ENCODE results near the gene KRTAP10-11. TPM values are rescaled to one million over a fixed set of nuclear protein-coding genes. Genes with fewer than 3 reads are reported as not detected.
"Not testable (repeated sequence)": the region's sequence is repeated elsewhere in the genome, so short reads cannot be mapped to it uniquely, and the experiment has no call there.

Gene KRTAP10-11
- total RNA-seq, 5 donors from 2014 or later (not counting 1 experiment from before 2014, with no cell fraction given): not detected

DNA sequence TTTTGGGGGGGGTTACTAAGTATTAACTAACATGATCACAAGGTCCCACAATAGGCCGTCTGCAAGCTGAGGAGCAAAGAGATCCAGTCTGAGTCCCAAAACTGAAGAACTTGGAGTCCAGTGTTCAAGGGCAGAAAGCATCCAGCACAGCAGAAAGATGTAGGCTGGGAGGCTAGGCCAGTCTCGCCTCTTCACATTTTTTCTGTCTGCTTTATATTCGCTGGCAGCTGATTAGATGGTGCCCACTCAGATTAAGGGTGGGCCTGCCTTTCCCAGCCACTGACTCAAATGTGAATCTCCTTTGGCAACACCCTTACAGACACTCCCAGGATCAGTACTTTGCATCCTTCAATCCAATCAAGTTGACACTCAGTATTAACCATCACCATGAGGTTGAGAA is 43.5 kb downstream of the KRTAP10-11 start:
- ATAC-seq (replicated peaks in 1 of 4); H3K4me3 Mint-ChIP-seq; DNase-seq; H3K4me3 ChIP-seq (ENCODE audit: control insufficient read depth in 1 of 2, extremely low read depth in 1 of 2, low read length in 1 of 2); H3K36me3 Mint-ChIP-seq; H3K27ac ChIP-seq (ENCODE audit: low read length); H3K4me1 ChIP-seq (ENCODE audit: control insufficient read depth in 1 of 2, extremely low read depth in 1 of 2, insufficient read depth in 2 of 2, low read length in 2 of 2); CTCF ChIA-PET; H3K36me3 ChIP-seq (ENCODE audit: control insufficient read depth in 2 of 2, extremely low read depth in 1 of 2, insufficient read depth in 1 of 2, low read length in 1 of 2); H3K27ac Mint-ChIP-seq; H3K9me3 ChIP-seq; POLR2A ChIA-PET: not testable (repeated sequence)
- H3K27me3 ChIP-seq (replicated peaks in 1 of 2; ENCODE audit: control insufficient read depth in 2 of 2, extremely low read depth in 1 of 2, insufficient read depth in 2 of 2, low read length in 1 of 2): peaks cover 0 to 23% of the 10 kb centered on the region in 2 experiments
- peaks cover 17 to 22% (median 18%) of the 10 kb centered on the region in 3 donors for H3K4me1 Mint-ChIP-seq
- peaks cover 10 to 17% of the 10 kb centered on the region in 2 donors for H3K27me3 Mint-ChIP-seq
- H3K9me3 Mint-ChIP-seq: peaks cover 6 to 22% (median 14%) of the 10 kb centered on the region in 3 donors
- 85% methylated on average over 2 of the region's 3 CpGs for WGBS (ENCODE audit: insufficient coverage)

- Histone ChIP-seq H3K36me3 (ENCODE audit: control insufficient read depth in 2 of 2, extremely low read depth in 1 of 2, insufficient read depth in 1 of 2, low read length in 1 of 2) (no peaks in the 10 kb centered on the region), H3K4me3 (ENCODE audit: control insufficient read depth in 1 of 2, extremely low read depth in 1 of 2, low read length in 1 of 2) (no peak overlapping the region), H3K27me3 (replicated peaks in 1 of 2; ENCODE audit: control insufficient read depth in 2 of 2, extremely low read depth in 1 of 2, insufficient read depth in 2 of 2, low read length in 1 of 2) (peaks cover 0 to 22% of the 10 kb centered on the region in 2 experiments), H3K4me1 (ENCODE audit: control insufficient read depth in 1 of 2, extremely low read depth in 1 of 2, insufficient read depth in 2 of 2, low read length in 2 of 2) (peaks cover 0 to 3% of the 10 kb centered on the region in 2 experiments), H3K27ac (ENCODE audit: low read length) (no peak overlapping the region), H3K9me3 (peaks cover 2% of the 10 kb centered on the region)
- peaks cover 6 to 19% of the 10 kb centered on the region in 2 donors for H3K27me3 Mint-ChIP-seq
- ChIA-PET CTCF (interaction anchor here in 1 of 2 donors (1.0 kb wide), 1 partner anchor 34 kb away, joined by 4 read pairs; the partner anchor contains the start of gene KRTAP12-3), POLR2A (interaction anchor here in 1 of 2 donors (0.6 kb wide), 1 partner anchor 93 kb away, joined by 12 read pairs; no protein-coding TSS in a partner anchor)
- H3K36me3 Mint-ChIP-seq: no peaks in the 10 kb centered on the region
- H3K4me1 Mint-ChIP-seq: peaks cover 18 to 23% (median 18%) of the 10 kb centered on the region in 3 donors
- peaks cover 6 to 22% (median 14%) of the 10 kb centered on the region in 3 donors for H3K9me3 Mint-ChIP-seq
- WGBS (ENCODE audit: insufficient coverage): no CpG with 5 or more reads among the region's 2 CpGs
- DNase-seq: no peak
- peak overlapping the region in 1 of 2 donors; percentile 16 for H3K27ac Mint-ChIP-seq
- ATAC-seq (replicated peaks in 1 of 4): peak in 1 of 4 experiments; percentile 51
- H3K4me3 Mint-ChIP-seq: no peak overlapping the region
Observed at GRCh38 chr21:44691686-44692085, 45.5 kb downstream of the KRTAP10-11 start.

DNA sequence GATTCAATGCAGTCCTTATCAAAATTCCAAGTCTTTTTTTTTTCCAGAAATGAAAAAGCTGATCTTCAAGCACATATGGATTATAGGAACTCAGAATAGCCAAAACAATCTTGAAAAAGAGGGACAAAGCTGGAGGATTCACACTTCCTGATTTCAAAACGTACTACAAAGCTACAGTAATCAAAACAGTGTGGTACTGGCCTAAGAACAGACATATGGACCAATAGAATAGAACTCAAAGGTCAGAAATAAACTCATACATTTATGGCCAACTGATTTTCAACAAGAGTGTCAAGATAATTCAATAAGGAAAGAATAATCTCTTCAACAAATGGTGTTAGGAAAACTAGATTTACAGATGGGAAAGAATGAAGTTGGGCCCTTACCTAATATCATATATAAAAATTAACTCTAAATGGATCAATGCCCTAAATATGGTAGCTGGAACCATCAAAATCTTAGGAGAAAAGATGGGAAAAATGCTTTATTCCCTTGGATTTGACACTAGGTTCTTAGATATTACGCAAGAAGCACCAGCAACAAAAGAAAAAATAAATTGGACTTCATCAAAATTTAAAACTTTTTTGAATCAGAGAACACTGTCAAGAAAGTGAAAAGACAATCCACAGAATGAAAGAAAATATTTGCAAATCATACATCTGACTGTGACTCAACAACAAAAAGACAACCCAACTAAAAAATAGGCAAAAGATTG is 46.7 kb downstream of the KRTAP10-11 start:
- Histone ChIP-seq H3K4me1 (ENCODE audit: control insufficient read depth in 1 of 2, extremely low read depth in 1 of 2, insufficient read depth in 2 of 2, low read length in 2 of 2) (peaks cover 0 to 3% of the 10 kb centered on the region in 2 experiments), H3K36me3 (ENCODE audit: control insufficient read depth in 2 of 2, extremely low read depth in 1 of 2, insufficient read depth in 1 of 2, low read length in 1 of 2) (no peaks in the 10 kb centered on the region), H3K27ac (ENCODE audit: low read length) (no peak overlapping the region), H3K27me3 (replicated peaks in 1 of 2; ENCODE audit: control insufficient read depth in 2 of 2, extremely low read depth in 1 of 2, insufficient read depth in 2 of 2, low read length in 1 of 2) (peaks cover 0 to 23% of the 10 kb centered on the region in 2 experiments), H3K4me3 (ENCODE audit: control insufficient read depth in 1 of 2, extremely low read depth in 1 of 2, low read length in 1 of 2) (no peak overlapping the region), H3K9me3 (peaks cover 2% of the 10 kb centered on the region)
- Mint-ChIP-seq H3K36me3 (no peaks in the 10 kb centered on the region), H3K27me3 (peaks cover 18 to 22% of the 10 kb centered on the region in 2 donors), H3K27ac (no peak overlapping the region), H3K4me3 (no peak overlapping the region), H3K4me1 (peaks cover 18 to 24% (median 19%) of the 10 kb centered on the region in 3 donors), H3K9me3 (peaks cover 6 to 22% (median 14%) of the 10 kb centered on the region in 3 donors)
- ChIA-PET CTCF (no interaction called here), POLR2A (no interaction called here)
- no peak for ATAC-seq (replicated peaks in 1 of 4)
- no peak for DNase-seq
- WGBS (ENCODE audit: insufficient coverage): no CpG with 5 or more reads among the region's 2 CpGs

DNA sequence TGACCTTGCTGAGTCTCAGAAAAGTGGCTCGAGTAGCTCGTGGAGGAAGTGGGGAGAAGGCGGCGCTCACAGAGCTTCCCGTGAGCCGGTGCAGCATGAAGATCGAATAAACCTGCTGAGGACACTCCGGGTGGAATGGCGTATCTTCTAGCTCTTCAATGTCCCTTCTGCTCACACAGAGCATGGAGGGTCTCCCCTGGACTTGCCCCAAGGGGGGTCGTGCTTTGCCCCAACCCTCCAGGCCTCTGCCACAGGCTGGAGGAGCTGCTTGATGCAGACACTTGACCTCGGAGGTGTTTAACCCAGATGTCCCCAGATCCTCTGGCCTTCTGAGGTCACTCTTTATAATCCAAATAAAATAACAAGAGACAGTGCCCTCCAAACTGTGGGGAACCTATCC is 48.6 kb downstream of the KRTAP10-11 start:
- POLR2A ChIA-PET: no interaction called here
- peak in 1 of 4 experiments; percentile 35 for ATAC-seq (replicated peaks in 1 of 4)

DNA sequence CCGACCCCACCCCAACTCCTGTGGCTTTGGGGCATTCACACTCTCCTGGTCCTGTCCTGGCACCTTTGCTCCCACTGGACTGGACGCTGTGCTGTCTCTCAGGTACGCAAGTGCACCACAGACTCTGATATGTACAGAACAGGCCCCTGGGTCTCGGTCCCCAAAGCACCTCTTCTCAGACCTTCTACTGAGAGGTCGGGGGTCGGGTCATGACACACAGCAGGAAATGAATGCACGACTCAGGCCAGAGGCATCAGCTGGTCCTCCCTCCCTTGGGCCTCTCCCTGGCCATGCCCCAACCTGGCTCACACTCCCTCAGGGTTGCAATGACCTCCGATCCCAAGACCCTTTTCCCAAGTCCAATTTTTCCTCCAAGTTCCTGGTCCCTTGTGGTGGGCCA is 49.0 kb downstream of the KRTAP10-11 start:
- peaks cover 6 to 22% (median 14%) of the 10 kb centered on the region in 3 donors for H3K9me3 Mint-ChIP-seq
- ChIA-PET POLR2A (no interaction called here), CTCF (interaction anchor here in 1 of 2 donors (0.8 kb wide), 1 partner anchor 99 kb away, joined by 7 read pairs; no protein-coding TSS in a partner anchor)
- H3K36me3 ChIP-seq (ENCODE audit: control insufficient read depth in 2 of 2, extremely low read depth in 1 of 2, insufficient read depth in 1 of 2, low read length in 1 of 2): no peaks in the 10 kb centered on the region
- peaks cover 3 to 41% of the 10 kb centered on the region in 2 experiments for H3K27me3 ChIP-seq (replicated peaks in 1 of 2; ENCODE audit: control insufficient read depth in 2 of 2, extremely low read depth in 1 of 2, insufficient read depth in 2 of 2, low read length in 1 of 2)
- H3K27ac ChIP-seq (ENCODE audit: low read length): no peak overlapping the region
- peaks cover 18 to 27% (median 22%) of the 10 kb centered on the region in 3 donors for H3K4me1 Mint-ChIP-seq
- no peak for DNase-seq
- no peak for ATAC-seq (replicated peaks in 1 of 4)
- H3K4me3 ChIP-seq (ENCODE audit: control insufficient read depth in 1 of 2, extremely low read depth in 1 of 2, low read length in 1 of 2): no peak overlapping the region
- H3K9me3 ChIP-seq: peaks cover 2% of the 10 kb centered on the region
- peaks cover 0 to 7% of the 10 kb centered on the region in 2 experiments for H3K4me1 ChIP-seq (ENCODE audit: control insufficient read depth in 1 of 2, extremely low read depth in 1 of 2, insufficient read depth in 2 of 2, low read length in 2 of 2)
- H3K4me3 Mint-ChIP-seq: no peak overlapping the region
- no peaks in the 10 kb centered on the region for H3K36me3 Mint-ChIP-seq
- peaks cover 37 to 41% of the 10 kb centered on the region in 2 donors for H3K27me3 Mint-ChIP-seq
- H3K27ac Mint-ChIP-seq: no peak overlapping the region
- 75% methylated on average over 4 of the region's 8 CpGs for WGBS (ENCODE audit: insufficient coverage)

More for the DNA sequence above, 48.6 kb downstream of the KRTAP10-11 start:
- peaks cover 33 to 37% of the 10 kb centered on the region in 2 donors for H3K27me3 Mint-ChIP-seq
- no peak for DNase-seq
- no peak overlapping the region for H3K27ac ChIP-seq (ENCODE audit: low read length)
- peaks cover 0 to 7% of the 10 kb centered on the region in 2 experiments for H3K4me1 ChIP-seq (ENCODE audit: control insufficient read depth in 1 of 2, extremely low read depth in 1 of 2, insufficient read depth in 2 of 2, low read length in 2 of 2)
- no peaks in the 10 kb centered on the region for H3K36me3 Mint-ChIP-seq
- peaks cover 2% of the 10 kb centered on the region for H3K9me3 ChIP-seq
- peaks cover 0 to 37% of the 10 kb centered on the region in 2 experiments for H3K27me3 ChIP-seq (replicated peaks in 1 of 2; ENCODE audit: control insufficient read depth in 2 of 2, extremely low read depth in 1 of 2, insufficient read depth in 2 of 2, low read length in 1 of 2)
- no peak overlapping the region for H3K4me3 Mint-ChIP-seq
- H3K4me1 Mint-ChIP-seq: peaks cover 18 to 27% (median 22%) of the 10 kb centered on the region in 3 donors
- H3K36me3 ChIP-seq (ENCODE audit: control insufficient read depth in 2 of 2, extremely low read depth in 1 of 2, insufficient read depth in 1 of 2, low read length in 1 of 2): no peaks in the 10 kb centered on the region
- H3K4me3 ChIP-seq (ENCODE audit: control insufficient read depth in 1 of 2, extremely low read depth in 1 of 2, low read length in 1 of 2): no peak overlapping the region
- 58% methylated on average over 9 of the region's 11 CpGs for WGBS (ENCODE audit: insufficient coverage)
- CTCF ChIA-PET: interaction anchor here in 1 of 2 donors (0.8 kb wide), 1 partner anchor 100 kb away, joined by 7 read pairs; no protein-coding TSS in a partner anchor
- no peak overlapping the region for H3K27ac Mint-ChIP-seq
- peaks cover 6 to 22% (median 14%) of the 10 kb centered on the region in 3 donors for H3K9me3 Mint-ChIP-seq

DNA sequence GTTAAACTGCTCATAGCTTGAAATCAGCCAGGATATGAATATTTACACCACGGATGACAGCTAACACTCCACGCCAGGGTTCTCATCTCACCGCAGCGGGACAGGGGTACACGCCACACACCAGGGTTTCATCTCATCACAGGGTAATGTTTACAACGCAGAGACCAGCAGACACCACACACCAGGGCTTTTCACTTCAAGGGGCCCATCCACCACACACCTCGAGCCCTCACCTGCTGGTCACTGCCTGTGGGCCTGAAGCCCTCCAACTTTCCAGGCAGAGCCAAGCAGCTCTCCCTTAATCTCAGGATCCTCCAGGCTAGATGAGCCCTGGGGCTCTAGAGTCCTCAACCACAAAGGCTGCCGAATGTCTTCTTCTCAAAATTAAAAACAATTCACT is 49.4 kb downstream of the KRTAP10-11 start:
- DNase-seq: no peak
- no peak overlapping the region for H3K27ac Mint-ChIP-seq
- Histone ChIP-seq H3K27me3 (replicated peaks in 1 of 2; ENCODE audit: control insufficient read depth in 2 of 2, extremely low read depth in 1 of 2, insufficient read depth in 2 of 2, low read length in 1 of 2) (peaks cover 4 to 45% of the 10 kb centered on the region in 2 experiments), H3K36me3 (ENCODE audit: control insufficient read depth in 2 of 2, extremely low read depth in 1 of 2, insufficient read depth in 1 of 2, low read length in 1 of 2) (no peaks in the 10 kb centered on the region), H3K9me3 (peaks cover 2% of the 10 kb centered on the region), H3K4me3 (ENCODE audit: control insufficient read depth in 1 of 2, extremely low read depth in 1 of 2, low read length in 1 of 2) (no peak overlapping the region), H3K4me1 (ENCODE audit: control insufficient read depth in 1 of 2, extremely low read depth in 1 of 2, insufficient read depth in 2 of 2, low read length in 2 of 2) (peaks cover 0 to 7% of the 10 kb centered on the region in 2 experiments), H3K27ac (ENCODE audit: low read length) (no peak overlapping the region)
- CTCF ChIA-PET: no interaction called here
- H3K36me3 Mint-ChIP-seq: no peaks in the 10 kb centered on the region
- no peak for ATAC-seq (replicated peaks in 1 of 4)
- peaks cover 37 to 46% of the 10 kb centered on the region in 2 donors for H3K27me3 Mint-ChIP-seq
- POLR2A ChIA-PET: no interaction called here
- H3K4me3 Mint-ChIP-seq: no peak overlapping the region
- peaks cover 18 to 27% (median 22%) of the 10 kb centered on the region in 3 donors for H3K4me1 Mint-ChIP-seq
- H3K9me3 Mint-ChIP-seq: peaks cover 6 to 22% (median 14%) of the 10 kb centered on the region in 3 donors
- WGBS (ENCODE audit: insufficient coverage): 84% methylated on average over 7 of the region's 8 CpGs

Measured in T-cell (primary cell).